ENCODE results near the gene CCL20. TPM values are rescaled to one million over a fixed set of nuclear protein-coding genes. Genes with fewer than 3 reads are reported as not detected.
"Not testable (repeated sequence)": the region's sequence is repeated elsewhere in the genome, so short reads cannot be mapped to it uniquely, and the experiment has no call there.

CCL20 gene
- total RNA-seq, 1 donor: 130 TPM

DNA sequence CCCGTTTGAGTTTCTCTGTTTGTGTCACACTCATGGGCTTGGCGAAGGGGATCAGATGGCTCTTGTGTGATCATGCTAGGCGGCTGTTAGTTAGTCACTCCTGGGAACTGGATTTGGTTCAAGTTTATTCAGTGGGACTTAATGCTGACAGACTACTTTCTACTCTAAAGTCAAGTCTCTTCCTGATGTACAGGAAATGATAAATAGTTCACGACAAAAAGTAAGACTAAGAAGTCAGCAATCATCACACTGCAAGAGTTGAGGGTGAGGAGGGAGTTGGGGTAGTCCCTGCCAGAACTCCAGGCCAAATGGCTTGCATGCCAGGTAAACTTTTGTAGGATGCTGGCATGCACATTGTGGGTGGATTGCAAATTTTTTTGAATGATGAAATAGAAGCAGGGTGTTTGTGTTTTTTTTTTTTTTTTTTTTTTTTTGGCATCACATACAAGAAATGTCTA is 25.1 kb upstream of the CCL20 start:
- no peak overlapping the region for H3K4me3 ChIP-seq (ENCODE audit: low read length)
- peaks cover 8% of the 10 kb centered on the region for H3K4me1 ChIP-seq (ENCODE audit: insufficient read depth, low read length)
- no peaks in the 10 kb centered on the region for H3K9me3 ChIP-seq (ENCODE audit: low read depth, low read length)
- H3K27me3 ChIP-seq (ENCODE audit: insufficient read depth, low read length): peaks cover 3% of the 10 kb centered on the region

GRCh38 chr2:227789803-227790202 is 23.8 kb upstream of the CCL20 start:
- Histone ChIP-seq H3K4me1 (ENCODE audit: insufficient read depth, low read length) (no peaks in the 10 kb centered on the region), H3K4me3 (ENCODE audit: low read length) (no peak overlapping the region), H3K9me3 (ENCODE audit: low read depth, low read length) (no peaks in the 10 kb centered on the region), H3K27me3 (ENCODE audit: insufficient read depth, low read length) (peaks cover 3% of the 10 kb centered on the region)

GRCh38 chr2:227793148-227793712 is 20.4 kb upstream of the CCL20 start:
- H3K9me3 ChIP-seq (ENCODE audit: low read depth, low read length): no peaks in the 10 kb centered on the region
- no peak overlapping the region for H3K4me3 ChIP-seq (ENCODE audit: low read length)
- no peaks in the 10 kb centered on the region for H3K27me3 ChIP-seq (ENCODE audit: insufficient read depth, low read length)
- no peaks in the 10 kb centered on the region for H3K4me1 ChIP-seq (ENCODE audit: insufficient read depth, low read length)

GRCh38 chr2:227796045-227796711 is 17.5 kb upstream of the CCL20 start:
- Histone ChIP-seq H3K9me3 (ENCODE audit: low read depth, low read length) (no peaks in the 10 kb centered on the region), H3K27me3 (ENCODE audit: insufficient read depth, low read length) (no peaks in the 10 kb centered on the region), H3K4me3 (ENCODE audit: low read length) (no peak overlapping the region), H3K4me1 (ENCODE audit: insufficient read depth, low read length) (no peaks in the 10 kb centered on the region)

DNA sequence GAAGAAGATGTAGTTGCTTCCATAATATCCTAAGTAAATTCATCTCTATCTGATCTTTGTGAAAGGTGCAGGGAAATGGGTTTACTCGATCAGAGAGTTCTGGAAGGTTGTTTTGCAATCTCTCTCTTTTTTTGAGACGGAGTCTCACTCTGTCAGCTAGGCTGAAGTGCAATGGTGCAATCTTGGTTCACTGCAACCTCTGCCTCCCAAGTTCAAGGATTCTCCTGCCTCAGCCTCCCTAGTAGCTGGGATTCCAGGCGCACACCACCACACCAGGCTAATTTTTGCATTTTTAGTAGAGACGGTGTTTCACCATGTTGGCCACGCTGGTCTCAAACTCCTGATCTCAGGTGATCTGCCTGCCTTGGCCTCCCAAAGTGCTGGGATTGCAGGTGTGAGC is 16.9 kb upstream of the CCL20 start:
- not testable (repeated sequence) for H3K9me3 ChIP-seq (ENCODE audit: low read depth, low read length); H3K4me1 ChIP-seq (ENCODE audit: insufficient read depth, low read length); H3K27me3 ChIP-seq (ENCODE audit: insufficient read depth, low read length); H3K4me3 ChIP-seq (ENCODE audit: low read length)

DNA sequence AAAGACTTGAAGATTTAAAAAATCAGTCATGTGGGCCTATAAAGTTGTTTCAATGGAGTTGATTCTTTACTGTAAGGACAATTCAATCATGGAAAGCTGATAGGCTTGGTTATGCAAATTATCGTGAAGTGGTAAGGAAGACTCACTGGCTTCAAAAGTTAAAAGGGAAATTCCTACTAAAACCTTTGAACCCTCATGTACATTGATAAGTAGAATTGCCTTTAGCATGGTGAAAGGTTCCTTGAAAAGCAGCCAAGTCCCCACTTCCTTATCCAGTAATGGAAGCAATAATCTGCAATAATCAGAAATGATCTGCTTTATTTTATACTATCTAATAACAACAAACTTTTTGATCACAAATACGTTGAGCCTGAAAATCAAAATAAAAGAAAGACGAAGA is 14.4 kb upstream of the CCL20 start:
- no peak overlapping the region for H3K4me3 ChIP-seq (ENCODE audit: low read length)
- H3K27me3 ChIP-seq (ENCODE audit: insufficient read depth, low read length): no peaks in the 10 kb centered on the region

DNA sequence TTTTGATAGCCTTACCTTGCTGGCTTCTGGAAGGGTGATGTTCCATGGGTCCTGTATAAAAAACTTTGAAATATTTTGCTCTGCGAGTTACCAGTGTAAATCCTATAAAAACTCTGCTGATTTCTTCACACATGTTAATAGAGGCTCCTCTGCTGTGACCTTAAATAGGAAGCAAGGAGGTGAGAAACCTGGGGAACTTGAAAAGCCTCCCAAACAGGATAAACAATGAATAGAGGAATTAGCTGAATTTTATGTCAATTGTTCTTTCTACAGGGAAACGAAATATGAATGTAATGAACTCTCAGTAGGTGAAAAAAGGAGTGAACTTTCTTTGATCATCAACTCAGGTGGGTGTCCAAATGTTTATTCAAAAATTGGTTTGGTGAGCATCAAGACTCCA is 10.8 kb upstream of the CCL20 start:
- H3K9me3 ChIP-seq (ENCODE audit: low read depth, low read length): no peaks in the 10 kb centered on the region
- peaks cover 3% of the 10 kb centered on the region for H3K4me1 ChIP-seq (ENCODE audit: insufficient read depth, low read length)
- H3K27me3 ChIP-seq (ENCODE audit: insufficient read depth, low read length): no peaks in the 10 kb centered on the region
- no peak overlapping the region for H3K4me3 ChIP-seq (ENCODE audit: low read length)

More for the DNA sequence above, 14.4 kb upstream of the CCL20 start:
- Histone ChIP-seq H3K9me3 (ENCODE audit: low read depth, low read length) (no peaks in the 10 kb centered on the region), H3K4me1 (ENCODE audit: insufficient read depth, low read length) (no peaks in the 10 kb centered on the region)

GRCh38 chr2:227804975-227805374 is 8.7 kb upstream of the CCL20 start:
- H3K4me1 ChIP-seq (ENCODE audit: insufficient read depth, low read length): peaks cover 3% of the 10 kb centered on the region
- no peak overlapping the region for H3K4me3 ChIP-seq (ENCODE audit: low read length)
- no peaks in the 10 kb centered on the region for H3K9me3 ChIP-seq (ENCODE audit: low read depth, low read length)
- peaks cover 2% of the 10 kb centered on the region for H3K27me3 ChIP-seq (ENCODE audit: insufficient read depth, low read length)

DNA sequence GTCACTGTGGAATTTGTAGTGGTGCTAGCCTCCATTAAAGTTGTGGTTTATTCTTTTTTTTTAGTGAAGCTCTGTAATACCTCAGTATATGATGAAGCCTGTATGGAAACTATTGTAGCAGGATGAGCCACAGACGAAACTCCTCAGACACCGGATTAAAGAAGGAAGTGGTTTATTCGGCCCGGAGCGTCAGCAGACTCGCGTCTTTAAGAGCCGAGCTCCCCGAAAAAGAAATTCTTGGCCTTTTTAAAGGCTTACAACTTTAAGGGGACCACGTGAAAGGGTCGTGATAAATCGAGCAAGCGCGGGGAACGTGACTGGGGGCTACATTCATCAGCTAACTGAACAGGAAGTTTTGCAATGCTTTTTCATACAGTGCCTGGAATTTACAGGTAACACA is 8.1 kb upstream of the CCL20 start:
- Histone ChIP-seq H3K9me3 (ENCODE audit: low read depth, low read length) (no peaks in the 10 kb centered on the region), H3K4me1 (ENCODE audit: insufficient read depth, low read length) (peaks cover 3% of the 10 kb centered on the region), H3K27me3 (ENCODE audit: insufficient read depth, low read length) (peaks cover 2% of the 10 kb centered on the region), H3K4me3 (ENCODE audit: low read length) (no peak overlapping the region)

- H3K27me3 ChIP-seq (ENCODE audit: insufficient read depth, low read length): peaks cover 5% of the 10 kb centered on the region
- H3K4me3 ChIP-seq (ENCODE audit: low read length): no peak overlapping the region
- peaks cover 3% of the 10 kb centered on the region for H3K4me1 ChIP-seq (ENCODE audit: insufficient read depth, low read length)
- no peaks in the 10 kb centered on the region for H3K9me3 ChIP-seq (ENCODE audit: low read depth, low read length)
Measured at GRCh38 chr2:227808936-227809335, 4.7 kb upstream of the CCL20 start.

DNA sequence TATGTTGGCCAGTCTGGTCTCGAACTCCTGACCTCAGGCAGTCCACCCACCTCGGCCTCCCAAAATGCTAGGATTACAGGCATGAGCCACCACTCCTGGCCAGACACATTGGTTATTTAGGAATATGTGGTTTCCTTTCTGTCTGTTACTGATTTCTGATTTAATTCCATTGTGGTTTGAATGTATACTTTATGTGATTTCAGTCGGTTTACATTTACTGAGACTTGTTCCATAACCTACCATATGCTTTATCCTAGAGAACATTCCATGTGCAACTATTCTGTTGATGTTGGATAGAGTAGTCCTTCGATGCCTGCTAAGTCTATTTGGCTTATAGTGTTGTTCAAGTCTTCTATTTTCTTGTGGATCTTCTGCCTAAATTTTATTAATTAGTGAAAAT is 1.6 kb upstream of the CCL20 start:
- no peak overlapping the region for H3K4me3 ChIP-seq (ENCODE audit: low read length)
- no peaks in the 10 kb centered on the region for H3K9me3 ChIP-seq (ENCODE audit: low read depth, low read length)
- H3K27me3 ChIP-seq (ENCODE audit: insufficient read depth, low read length): peaks cover 5% of the 10 kb centered on the region
- peaks cover 5% of the 10 kb centered on the region for H3K4me1 ChIP-seq (ENCODE audit: insufficient read depth, low read length)

GRCh38 chr2:227813229-227813561 is 447 bp upstream of the CCL20 start:
- H3K27me3 ChIP-seq (ENCODE audit: insufficient read depth, low read length): peaks cover 5% of the 10 kb centered on the region
- H3K4me3 ChIP-seq (ENCODE audit: low read length): no peak overlapping the region
- no peaks in the 10 kb centered on the region for H3K9me3 ChIP-seq (ENCODE audit: low read depth, low read length)
- peaks cover 12% of the 10 kb centered on the region for H3K4me1 ChIP-seq (ENCODE audit: insufficient read depth, low read length)

DNA sequence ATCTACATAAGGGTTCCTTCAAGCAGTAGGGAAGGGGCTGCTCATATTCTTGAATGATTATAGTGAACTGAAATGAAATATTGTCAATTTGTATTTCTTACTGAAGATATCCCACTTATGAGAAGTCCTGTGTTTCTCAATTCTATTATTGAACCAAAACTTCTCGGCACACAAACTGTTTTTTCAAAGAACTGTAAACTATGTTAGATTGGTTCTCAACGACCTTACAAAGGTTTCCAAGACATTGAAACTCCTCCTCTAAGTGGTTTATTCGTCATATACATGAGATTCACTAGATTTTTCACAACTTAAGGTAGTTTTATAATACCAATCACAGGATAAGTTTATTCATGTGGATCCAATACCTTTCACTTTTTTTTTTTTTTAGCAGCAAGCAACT is 1.4 kb downstream of the CCL20 start:
- no peak overlapping the region for H3K4me3 ChIP-seq (ENCODE audit: low read length)
- peaks cover 3% of the 10 kb centered on the region for H3K27me3 ChIP-seq (ENCODE audit: insufficient read depth, low read length)
- H3K9me3 ChIP-seq (ENCODE audit: low read depth, low read length): no peaks in the 10 kb centered on the region
- peaks cover 24% of the 10 kb centered on the region for H3K4me1 ChIP-seq (ENCODE audit: insufficient read depth, low read length)

- Histone ChIP-seq H3K9me3 (ENCODE audit: low read depth, low read length) (no peaks in the 10 kb centered on the region), H3K4me3 (ENCODE audit: low read length) (no peak overlapping the region), H3K27me3 (ENCODE audit: insufficient read depth, low read length) (peaks cover 3% of the 10 kb centered on the region), H3K4me1 (ENCODE audit: insufficient read depth, low read length) (peaks cover 24% of the 10 kb centered on the region)
Measured at GRCh38 chr2:227816507-227817294, 3.1 kb downstream of the CCL20 start.

GRCh38 chr2:227817336-227817735 is 3.7 kb downstream of the CCL20 start:
- H3K9me3 ChIP-seq (ENCODE audit: low read depth, low read length): no peaks in the 10 kb centered on the region
- peaks cover 3% of the 10 kb centered on the region for H3K27me3 ChIP-seq (ENCODE audit: insufficient read depth, low read length)
- no peak overlapping the region for H3K4me3 ChIP-seq (ENCODE audit: low read length)
- H3K4me1 ChIP-seq (ENCODE audit: insufficient read depth, low read length): peaks cover 24% of the 10 kb centered on the region
